CD14-positive monocyte (primary cell): ENCODE data around the gene PLBD1. TPM values are rescaled to one million over a fixed set of nuclear protein-coding genes. Genes with fewer than 3 reads are reported as not detected.

Experiments used
- DNase-seq, 3 donors: peaks; one replicate each; pipeline ENCODE4 v3.0.0-alpha.2; 2011 to 2022
- H2AFZ ChIP-seq: 2 replicates; pipeline ENCODE4 v1.6.0; 2012; ENCODE audit warnings: mild to moderate bottlenecking, low read depth, low read length, inconsistent platforms; ENCODE audit not compliant: insufficient read depth, poor library complexity, severe bottlenecking
- H3K27ac ChIP-seq, 2 donors: 1 replicate in 1 of 2; 2 replicates in 1 of 2; pipeline ENCODE4 v1.5.1; 2012 to 2013; ENCODE audit warnings: low read length in 2 of 2, control low read depth in 1 of 2, inconsistent platforms in 1 of 2, low read depth in 1 of 2, mild to moderate bottlenecking in 1 of 2
- H3K27me3 ChIP-seq, 2 donors: one replicate each; pipeline versions ENCODE4 v1.6.0 to v1.6.1; 2011 to 2013; ENCODE audit warnings: low read length in 2 of 2; ENCODE audit not compliant: control insufficient read depth in 2 of 2, insufficient read depth in 2 of 2
- H3K36me3 ChIP-seq, 2 donors: replicated peaks in 1 of 2; 1 replicate in 1 of 2; 2 replicates in 1 of 2; pipeline versions ENCODE4 v1.5.1 to v1.6.1; 2012 to 2013; ENCODE audit warnings: low read length in 2 of 2, control low read depth in 1 of 2, inconsistent platforms in 1 of 2, mild to moderate bottlenecking in 1 of 2; ENCODE audit not compliant: insufficient read depth in 2 of 2, control insufficient read depth in 1 of 2
- H3K4me1 ChIP-seq, 2 donors: 1 replicate in 1 of 2; 2 replicates in 1 of 2; pipeline versions ENCODE4 v1.5.1 to v1.6.1; 2012 to 2013; ENCODE audit warnings: low read length in 2 of 2, control low read depth in 1 of 2, inconsistent platforms in 1 of 2, mild to moderate bottlenecking in 1 of 2, moderate library complexity in 1 of 2; ENCODE audit not compliant: insufficient read depth in 2 of 2, control insufficient read depth in 1 of 2
- H3K4me2 ChIP-seq: replicated peaks from 2 replicates; pipeline ENCODE3; 2012; ENCODE audit warnings: low read length, moderate library complexity, mild to moderate bottlenecking; ENCODE audit not compliant: poor library complexity, severe bottlenecking; ENCODE audit errors: extremely low read depth
- H3K4me3 ChIP-seq, 3 experiments: fragments of 200-600 bp in 1 of 3; sonication (generic) in 1 of 3; replicated peaks in 1 of 3; 1 replicate in 2 of 3; 2 replicates in 1 of 3; pipeline ENCODE4 v1.5.1; 2011 to 2013; ENCODE audit warnings: low read length in 3 of 3, mild to moderate bottlenecking in 3 of 3, control low read depth in 2 of 3, low read depth in 2 of 3, inconsistent platforms in 1 of 3, moderate library complexity in 1 of 3
- H3K79me2 ChIP-seq: 2 replicates; pipeline ENCODE4 v1.6.0; 2012; ENCODE audit warnings: mild to moderate bottlenecking, control low read depth, inconsistent platforms, low read length, moderate library complexity; ENCODE audit not compliant: insufficient read depth
- H3K9ac ChIP-seq: 2 replicates; pipeline ENCODE4 v1.6.0; 2017; ENCODE audit warnings: low read length, mild to moderate bottlenecking; ENCODE audit not compliant: insufficient read depth, poor library complexity, severe bottlenecking
- H3K9me3 ChIP-seq, 2 donors: replicated peaks in 1 of 2; 1 replicate in 1 of 2; 2 replicates in 1 of 2; pipeline versions ENCODE4 v1.5.1 to v1.6.1; 2012 to 2013; ENCODE audit warnings: low read length in 2 of 2, control low read depth in 1 of 2; ENCODE audit not compliant: control insufficient read depth in 1 of 2, insufficient read depth in 1 of 2
- H4K20me1 ChIP-seq: 2 replicates; pipeline ENCODE4 v1.6.0; 2012; ENCODE audit warnings: mild to moderate bottlenecking, low read length, control low read depth, moderate library complexity; ENCODE audit not compliant: insufficient read depth
- H3K27ac Mint-ChIP-seq, 7 donors: one replicate each; pipeline ENCODE4 v1.8.0; 2020; ENCODE audit warnings: mild to moderate bottlenecking in 7 of 7, mixed read lengths in 7 of 7, moderate library complexity in 6 of 7, inconsistent platforms in 2 of 7
- H3K27me3 Mint-ChIP-seq, 3 donors: one replicate each; pipeline ENCODE4 v1.8.0; 2021 to 2022; ENCODE audit warnings: low read depth in 3 of 3, mild to moderate bottlenecking in 3 of 3, mixed read lengths in 3 of 3, moderate library complexity in 3 of 3, inconsistent platforms in 1 of 3
- H3K36me3 Mint-ChIP-seq, 2 donors: one replicate each; pipeline ENCODE4 v1.8.0; 2020; ENCODE audit warnings: mixed read lengths in 2 of 2, inconsistent platforms in 1 of 2, mild to moderate bottlenecking in 1 of 2
- H3K4me1 Mint-ChIP-seq: one replicate; pipeline ENCODE4 v1.8.0; 2020; ENCODE audit warnings: mild to moderate bottlenecking, mixed read lengths
- H3K4me3 Mint-ChIP-seq, 2 donors: one replicate each; pipeline ENCODE4 v1.8.0; 2020; ENCODE audit warnings: mild to moderate bottlenecking in 2 of 2, mixed read lengths in 2 of 2, moderate library complexity in 1 of 2
- H3K9me3 Mint-ChIP-seq, 7 donors: one replicate each; pipeline ENCODE4 v1.8.0; 2020 to 2022; ENCODE audit warnings: mixed read lengths in 7 of 7, mild to moderate bottlenecking in 6 of 7, moderate library complexity in 6 of 7, inconsistent platforms in 2 of 7
- WGBS: methylation state at CpG from one replicate; pipeline ENCODE4 v1.1.5; 2013; ENCODE audit warnings: missing lambda C conversion rate; ENCODE audit not compliant: insufficient coverage; 5-methylcytosine and 5-hydroxymethylcytosine counted together
- intact Hi-C, 2 donors: fragments of 100-400 bp; cut with micrococcal nuclease; formaldehyde crosslinking; loops; one replicate each; pipeline versions ENCODE4 v1.15.0 to v1.15.1; 2023
- polyA plus RNA-seq, 3 donors: library from polyadenylated mRNA; depleted of rRNA in 1 of 3; unstranded in 2 of 3; stranded (reverse) in 1 of 3; fragments of 300-500 nt in 2 of 3; fragments of >200 nt in 1 of 3; fragmentation: Illumina TruSeq in 2 of 3; gene quantifications; 1 replicate in 2 of 3; 2 replicates in 1 of 3; pipeline ENCODE4 v1.2.3, GENCODE V29; 2012 to 2021
- TF ChIP-seq, protein P1 (sequence below): fragments of 200-600 bp; IDR thresholded peaks from one replicate; pipeline ENCODE4 v1.8.0; 2022; ENCODE audit warnings: antibody characterized with exemption, mild to moderate bottlenecking

PLBD1 gene
- polyA plus RNA-seq, 3 donors: 317 to 876 (median 543) TPM

DNA sequence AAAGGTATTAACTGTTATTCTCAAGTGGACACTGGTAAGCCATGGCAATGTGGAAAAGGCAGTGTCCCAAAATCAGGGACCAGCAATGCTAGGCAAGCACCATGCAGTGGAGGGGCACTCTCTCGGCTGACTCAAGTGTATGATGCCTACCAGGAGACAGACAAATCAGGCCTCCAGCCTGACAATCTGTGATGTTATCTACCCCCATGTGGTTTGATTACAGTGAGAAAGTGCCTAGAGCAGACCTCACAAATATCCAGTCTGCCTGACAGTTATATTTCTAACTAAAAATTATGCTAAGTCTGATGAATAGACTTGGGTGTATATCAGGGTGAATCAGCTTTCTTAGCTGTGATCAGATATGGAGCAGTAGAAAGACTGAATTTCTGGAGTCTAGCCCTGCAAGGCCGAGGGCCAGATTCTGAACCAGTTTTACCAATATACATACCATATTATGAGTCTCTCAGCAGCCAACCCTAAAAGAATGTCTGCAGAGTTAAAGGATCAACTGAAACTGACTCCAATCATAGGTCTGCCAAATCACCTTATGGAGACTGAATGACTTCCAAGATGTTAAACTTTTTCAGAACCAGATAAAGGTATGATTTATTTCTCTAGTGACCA, 3.2 kb downstream of the PLBD1 start:
- Histone ChIP-seq H3K27ac (peak overlapping the region; percentile 26 to 95), H2AFZ (no peak overlapping the region), H3K4me1 (peaks cover 78 to 91% of the 10 kb centered on the region in 2 donors), H3K4me3 (peak overlapping the region in 1 of 3 experiments; percentile 85), H4K20me1 (peaks cover 3% of the 10 kb centered on the region), H3K9ac (no peak overlapping the region), H3K4me2 (peak overlapping the region; percentile 62), H3K9me3 (no peaks in the 10 kb centered on the region), H3K79me2 (peaks cover 96% of the 10 kb centered on the region), H3K36me3 (peaks cover 9 to 14% of the 10 kb centered on the region in 2 donors), H3K27me3 (no peaks in the 10 kb centered on the region)
- Mint-ChIP-seq H3K4me1 (peaks cover 81% of the 10 kb centered on the region), H3K27ac (peak overlapping the region; percentile 38 to 98 (median 76)), H3K4me3 (peak overlapping the region; percentile 24 to 53), H3K36me3 (peaks cover 40 to 49% of the 10 kb centered on the region in 2 donors), H3K27me3 (no peaks in the 10 kb centered on the region), H3K9me3 (peaks cover 0 to 7% (median 3%) of the 10 kb centered on the region in 7 donors)
- WGBS: 100% methylated on average over 1 of the region's 2 CpGs
- TF ChIP-seq, protein P1, sequence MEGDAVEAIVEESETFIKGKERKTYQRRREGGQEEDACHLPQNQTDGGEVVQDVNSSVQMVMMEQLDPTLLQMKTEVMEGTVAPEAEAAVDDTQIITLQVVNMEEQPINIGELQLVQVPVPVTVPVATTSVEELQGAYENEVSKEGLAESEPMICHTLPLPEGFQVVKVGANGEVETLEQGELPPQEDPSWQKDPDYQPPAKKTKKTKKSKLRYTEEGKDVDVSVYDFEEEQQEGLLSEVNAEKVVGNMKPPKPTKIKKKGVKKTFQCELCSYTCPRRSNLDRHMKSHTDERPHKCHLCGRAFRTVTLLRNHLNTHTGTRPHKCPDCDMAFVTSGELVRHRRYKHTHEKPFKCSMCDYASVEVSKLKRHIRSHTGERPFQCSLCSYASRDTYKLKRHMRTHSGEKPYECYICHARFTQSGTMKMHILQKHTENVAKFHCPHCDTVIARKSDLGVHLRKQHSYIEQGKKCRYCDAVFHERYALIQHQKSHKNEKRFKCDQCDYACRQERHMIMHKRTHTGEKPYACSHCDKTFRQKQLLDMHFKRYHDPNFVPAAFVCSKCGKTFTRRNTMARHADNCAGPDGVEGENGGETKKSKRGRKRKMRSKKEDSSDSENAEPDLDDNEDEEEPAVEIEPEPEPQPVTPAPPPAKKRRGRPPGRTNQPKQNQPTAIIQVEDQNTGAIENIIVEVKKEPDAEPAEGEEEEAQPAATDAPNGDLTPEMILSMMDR: no peak
- DNase-seq: no peak
- intact Hi-C loops: loop anchor here in 1 of 2 donors (10.0 kb wide), 1 partner anchor 390 kb away; no protein-coding TSS in a partner anchor

DNA sequence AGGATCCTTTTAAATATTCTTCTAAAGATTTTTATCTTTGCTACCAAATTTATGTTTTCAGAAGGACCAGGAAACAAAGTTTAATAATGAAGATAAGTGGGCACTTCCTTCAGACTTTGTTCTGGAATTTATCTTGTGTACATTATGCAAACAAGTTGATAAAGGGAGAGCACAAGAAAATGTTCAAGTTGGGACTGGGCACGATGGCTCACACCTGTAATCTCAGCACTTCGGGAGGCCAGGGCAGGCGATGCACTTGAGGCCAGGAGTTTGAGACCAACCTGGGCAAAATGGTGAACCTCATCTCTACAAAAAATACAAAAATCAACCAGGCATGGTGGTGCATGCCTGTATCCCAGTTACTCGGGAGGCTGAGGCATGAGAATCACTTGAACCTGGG, 4.6 kb downstream of the PLBD1 start:
- H3K27me3 ChIP-seq: no peaks in the 10 kb centered on the region
- H3K4me3 Mint-ChIP-seq: no peak overlapping the region
- H3K27ac Mint-ChIP-seq: peak overlapping the region; percentile 93 to 99 (median 98)
- H3K36me3 Mint-ChIP-seq: peaks cover 34 to 55% of the 10 kb centered on the region in 2 donors
- TF ChIP-seq, protein P1: no peak
- 100% methylated on average over 3 of the region's 4 CpGs for WGBS
- H3K9ac ChIP-seq: peak overlapping the region; percentile 1
- no peaks in the 10 kb centered on the region for H3K27me3 Mint-ChIP-seq
- H3K4me1 ChIP-seq: peaks cover 80 to 94% of the 10 kb centered on the region in 2 donors
- intact Hi-C loops: loop anchor here in 1 of 2 donors (10.0 kb wide), 1 partner anchor 392 kb away; no protein-coding TSS in a partner anchor
- DNase-seq: no peak
- H2AFZ ChIP-seq: no peak overlapping the region
- H3K4me3 ChIP-seq: peak overlapping the region in 1 of 3 experiments; percentile 85
- peaks cover 0 to 5% (median 3%) of the 10 kb centered on the region in 7 donors for H3K9me3 Mint-ChIP-seq
- H3K36me3 ChIP-seq: peaks cover 9 to 14% of the 10 kb centered on the region in 2 donors
- H3K27ac ChIP-seq: peak overlapping the region; percentile 69 to 95
- peaks cover 6% of the 10 kb centered on the region for H4K20me1 ChIP-seq
- peaks cover 85% of the 10 kb centered on the region for H3K4me1 Mint-ChIP-seq
- no peaks in the 10 kb centered on the region for H3K9me3 ChIP-seq
- peaks cover 99% of the 10 kb centered on the region for H3K79me2 ChIP-seq
- peak overlapping the region; percentile 62 for H3K4me2 ChIP-seq
